Measurements from ENCODE around the gene NDUFB8. TPM values are rescaled to one million over a fixed set of nuclear protein-coding genes. Genes with fewer than 3 reads are reported as not detected.

The NDUFB8 gene
- total and polyA plus RNA-seq, 5 donors from 2014 or later, result 183 to 714 (median 619) TPM

- no peak overlapping the region for H3K27ac Mint-ChIP-seq
- no peak for ATAC-seq (ENCODE audit: low read depth in 2 of 2)
- peak overlapping the region; percentile 87 for H3K4me3 ChIP-seq (ENCODE audit: low read depth, low read length)
Observed at GRCh38 chr10:100535338-100535714, 5.7 kb upstream of the NDUFB8 start.

GRCh38 chr10:100534726-100535125 is 5.1 kb upstream of the NDUFB8 start:
- Mint-ChIP-seq H3K9me3 (no peaks in the 10 kb centered on the region), H3K36me3 (peaks cover 20% of the 10 kb centered on the region), H3K4me1 (peaks cover 12 to 25% (median 13%) of the 10 kb centered on the region in 4 donors), H3K4me3 (no peak overlapping the region), H3K27ac (no peak overlapping the region), H3K27me3 (no peaks in the 10 kb centered on the region)
- Histone ChIP-seq H3K36me3 (ENCODE audit: control insufficient read depth, insufficient read depth, low read length) (peaks cover 15% of the 10 kb centered on the region), H3K27ac (ENCODE audit: insufficient read depth, low read length, poor library complexity, severe bottlenecking) (no peak overlapping the region), H3K4me1 (ENCODE audit: control insufficient read depth, insufficient read depth, low read length, poor library complexity, severe bottlenecking) (peaks cover 36% of the 10 kb centered on the region), H3K4me3 (ENCODE audit: low read depth, low read length) (no peak overlapping the region), H3K27me3 (ENCODE audit: control insufficient read depth, insufficient read depth, low read length) (no peaks in the 10 kb centered on the region), H3K9me3 (ENCODE audit: control insufficient read depth in 2 of 2, low read length in 2 of 2) (no peaks in the 10 kb centered on the region)
- DNase-seq (no peak), ATAC-seq (ENCODE audit: low read depth in 2 of 2) (no peak)

More at GRCh38 chr10:100535338-100535714, 5.7 kb upstream of the NDUFB8 start:
- peaks cover 20% of the 10 kb centered on the region for H3K36me3 ChIP-seq (ENCODE audit: control insufficient read depth, insufficient read depth, low read length)
- DNase-seq, result no peak
- Mint-ChIP-seq H3K4me3 (no peak overlapping the region), H3K9me3 (no peaks in the 10 kb centered on the region), H3K36me3 (peaks cover 21% of the 10 kb centered on the region), H3K4me1 (peaks cover 8 to 21% (median 9%) of the 10 kb centered on the region in 4 donors), H3K27me3 (no peaks in the 10 kb centered on the region)
- H3K27me3 ChIP-seq (ENCODE audit: control insufficient read depth, insufficient read depth, low read length), result no peaks in the 10 kb centered on the region
- peaks cover 30% of the 10 kb centered on the region for H3K4me1 ChIP-seq (ENCODE audit: control insufficient read depth, insufficient read depth, low read length, poor library complexity, severe bottlenecking)
- H3K27ac ChIP-seq (ENCODE audit: insufficient read depth, low read length, poor library complexity, severe bottlenecking), result no peak overlapping the region
- H3K9me3 ChIP-seq (ENCODE audit: control insufficient read depth in 2 of 2, low read length in 2 of 2), result no peaks in the 10 kb centered on the region

- Mint-ChIP-seq H3K4me3 (peak overlapping the region in 2 of 4 donors; percentile 32 to 45), H3K4me1 (peaks cover 12 to 35% (median 28%) of the 10 kb centered on the region in 4 donors), H3K27ac (no peak overlapping the region), H3K9me3 (no peaks in the 10 kb centered on the region), H3K27me3 (no peaks in the 10 kb centered on the region), H3K36me3 (peaks cover 10% of the 10 kb centered on the region)
- H3K36me3 ChIP-seq (ENCODE audit: control insufficient read depth, insufficient read depth, low read length), result peaks cover 9% of the 10 kb centered on the region
- H3K4me1 ChIP-seq (ENCODE audit: control insufficient read depth, insufficient read depth, low read length, poor library complexity, severe bottlenecking), result peaks cover 45% of the 10 kb centered on the region
- no peak overlapping the region for H3K4me3 ChIP-seq (ENCODE audit: low read depth, low read length)
- no peak overlapping the region for H3K27ac ChIP-seq (ENCODE audit: insufficient read depth, low read length, poor library complexity, severe bottlenecking)
- H3K9me3 ChIP-seq (ENCODE audit: control insufficient read depth in 2 of 2, low read length in 2 of 2), result no peaks in the 10 kb centered on the region
- peak in 1 of 3 donors; percentile 55 for DNase-seq
- ATAC-seq (ENCODE audit: low read depth in 2 of 2), result no peak
- H3K27me3 ChIP-seq (ENCODE audit: control insufficient read depth, insufficient read depth, low read length), result no peaks in the 10 kb centered on the region
Observed at GRCh38 chr10:100531761-100532160, 2.1 kb upstream of the NDUFB8 start.

- DNase-seq (no peak), ATAC-seq (ENCODE audit: low read depth in 2 of 2) (peak; percentile 6 to 12)
- H3K27me3 ChIP-seq (ENCODE audit: control insufficient read depth, insufficient read depth, low read length), result no peaks in the 10 kb centered on the region
- Mint-ChIP-seq H3K36me3 (peaks cover 22% of the 10 kb centered on the region), H3K4me1 (peaks cover 15 to 52% (median 39%) of the 10 kb centered on the region in 4 donors), H3K27me3 (no peaks in the 10 kb centered on the region), H3K9me3 (no peaks in the 10 kb centered on the region), H3K27ac (peak overlapping the region; percentile 90 to 100 (median 100)), H3K4me3 (peak overlapping the region; percentile 96 to 100 (median 99))
- H3K4me3 ChIP-seq (ENCODE audit: low read depth, low read length), result peak overlapping the region; percentile 97
- peaks cover 29% of the 10 kb centered on the region for H3K4me1 ChIP-seq (ENCODE audit: control insufficient read depth, insufficient read depth, low read length, poor library complexity, severe bottlenecking)
- H3K9me3 ChIP-seq (ENCODE audit: control insufficient read depth in 2 of 2, low read length in 2 of 2), result no peaks in the 10 kb centered on the region
- peak overlapping the region; percentile 77 for H3K27ac ChIP-seq (ENCODE audit: insufficient read depth, low read length, poor library complexity, severe bottlenecking)
- H3K36me3 ChIP-seq (ENCODE audit: control insufficient read depth, insufficient read depth, low read length), result peaks cover 34% of the 10 kb centered on the region
Observed at GRCh38 chr10:100528921-100529474, 673 bp downstream of the NDUFB8 start.

GRCh38 chr10:100528123-100528886 is 1.4 kb downstream of the NDUFB8 start:
- Mint-ChIP-seq H3K36me3 (peaks cover 26% of the 10 kb centered on the region), H3K4me1 (peaks cover 15 to 53% (median 41%) of the 10 kb centered on the region in 4 donors), H3K9me3 (no peaks in the 10 kb centered on the region), H3K27ac (peak overlapping the region; percentile 90 to 100 (median 100)), H3K4me3 (peak overlapping the region; percentile 96 to 100 (median 99)), H3K27me3 (no peaks in the 10 kb centered on the region)
- peaks cover 41% of the 10 kb centered on the region for H3K36me3 ChIP-seq (ENCODE audit: control insufficient read depth, insufficient read depth, low read length)
- DNase-seq (peak; percentile 10 to 59 (median 22)), ATAC-seq (ENCODE audit: low read depth in 2 of 2) (peak; percentile 35 to 47)
- H3K4me3 ChIP-seq (ENCODE audit: low read depth, low read length), result peak overlapping the region; percentile 97
- no peaks in the 10 kb centered on the region for H3K9me3 ChIP-seq (ENCODE audit: control insufficient read depth in 2 of 2, low read length in 2 of 2)
- H3K4me1 ChIP-seq (ENCODE audit: control insufficient read depth, insufficient read depth, low read length, poor library complexity, severe bottlenecking), result peaks cover 29% of the 10 kb centered on the region
- peak overlapping the region; percentile 77 for H3K27ac ChIP-seq (ENCODE audit: insufficient read depth, low read length, poor library complexity, severe bottlenecking)
- H3K27me3 ChIP-seq (ENCODE audit: control insufficient read depth, insufficient read depth, low read length), result no peaks in the 10 kb centered on the region

GRCh38 chr10:100524638-100525037 is 5.0 kb downstream of the NDUFB8 start:
- no peak overlapping the region for H3K27ac Mint-ChIP-seq
- no peak overlapping the region for H3K4me3 ChIP-seq (ENCODE audit: low read depth, low read length)
- H3K36me3 Mint-ChIP-seq, result peaks cover 25% of the 10 kb centered on the region
- peaks cover 23% of the 10 kb centered on the region for H3K4me1 ChIP-seq (ENCODE audit: control insufficient read depth, insufficient read depth, low read length, poor library complexity, severe bottlenecking)
- ATAC-seq (ENCODE audit: low read depth in 2 of 2) (no peak), DNase-seq (no peak)
- peaks cover 10 to 47% (median 34%) of the 10 kb centered on the region in 4 donors for H3K4me1 Mint-ChIP-seq
- H3K27ac ChIP-seq (ENCODE audit: insufficient read depth, low read length, poor library complexity, severe bottlenecking), result no peak overlapping the region
- no peaks in the 10 kb centered on the region for H3K27me3 Mint-ChIP-seq
- peak overlapping the region in 1 of 4 donors; percentile 64 for H3K4me3 Mint-ChIP-seq
- H3K27me3 ChIP-seq (ENCODE audit: control insufficient read depth, insufficient read depth, low read length), result no peaks in the 10 kb centered on the region
- H3K9me3 ChIP-seq (ENCODE audit: control insufficient read depth in 2 of 2, low read length in 2 of 2), result no peaks in the 10 kb centered on the region
- H3K9me3 Mint-ChIP-seq, result no peaks in the 10 kb centered on the region
- peaks cover 47% of the 10 kb centered on the region for H3K36me3 ChIP-seq (ENCODE audit: control insufficient read depth, insufficient read depth, low read length)

GRCh38 chr10:100524206-100524605 is 5.5 kb downstream of the NDUFB8 start:
- peaks cover 47% of the 10 kb centered on the region for H3K36me3 ChIP-seq (ENCODE audit: control insufficient read depth, insufficient read depth, low read length)
- Mint-ChIP-seq H3K36me3 (peaks cover 23% of the 10 kb centered on the region), H3K9me3 (no peaks in the 10 kb centered on the region), H3K27me3 (no peaks in the 10 kb centered on the region), H3K4me3 (no peak overlapping the region), H3K4me1 (peaks cover 10 to 44% (median 32%) of the 10 kb centered on the region in 4 donors), H3K27ac (peak overlapping the region in 1 of 3 donors; percentile 81)
- H3K4me3 ChIP-seq (ENCODE audit: low read depth, low read length), result no peak overlapping the region
- no peak overlapping the region for H3K27ac ChIP-seq (ENCODE audit: insufficient read depth, low read length, poor library complexity, severe bottlenecking)
- DNase-seq (no peak), ATAC-seq (ENCODE audit: low read depth in 2 of 2) (no peak)
- no peaks in the 10 kb centered on the region for H3K9me3 ChIP-seq (ENCODE audit: control insufficient read depth in 2 of 2, low read length in 2 of 2)
- no peaks in the 10 kb centered on the region for H3K27me3 ChIP-seq (ENCODE audit: control insufficient read depth, insufficient read depth, low read length)
- H3K4me1 ChIP-seq (ENCODE audit: control insufficient read depth, insufficient read depth, low read length, poor library complexity, severe bottlenecking), result peaks cover 22% of the 10 kb centered on the region

Data from CD4-positive, CD25-positive, alpha-beta regulatory T cell (primary cell).